HG03442 (cell line): Measurements from ENCODE around the gene PRKAR1B.
"Not testable (repeated sequence)": the region's sequence is repeated elsewhere in the genome, so short reads cannot be mapped to it uniquely, and the experiment has no call there.

Source experiments
- ATAC-seq: cut with Tn5 transposase; IDR thresholded peaks from one replicate; pipeline ENCODE4 v1.9.1; 2021; ENCODE audit warnings: mild to moderate bottlenecking, moderate library complexity; ENCODE audit not compliant: unreplicated experiment

The PRKAR1B gene

GRCh38 chr7:628826-629225 lies 98.3 kb downstream of the PRKAR1B start:
- no peak for ATAC-seq

- no peak for ATAC-seq
These were observed 98.7 kb downstream of the PRKAR1B start for GRCh38 chr7:628402-628763.

GRCh38 chr7:627661-628401 lies 99.2 kb downstream of the PRKAR1B start:
- no peak for ATAC-seq

GRCh38 chr7:625376-625971 lies 101.6 kb downstream of the PRKAR1B start:
- ATAC-seq = no peak

GRCh38 chr7:623464-623863 lies 103.6 kb downstream of the PRKAR1B start:
- no peak for ATAC-seq

- ATAC-seq = no peak
These were observed 105.4 kb downstream of the PRKAR1B start for GRCh38 chr7:621572-622285.

- no peak for ATAC-seq
These were observed 106.2 kb downstream of the PRKAR1B start for GRCh38 chr7:620885-621284.

GRCh38 chr7:620056-620455 lies 107.0 kb downstream of the PRKAR1B start:
- ATAC-seq = no peak

GRCh38 chr7:619368-619840 lies 107.7 kb downstream of the PRKAR1B start:
- ATAC-seq = no peak

- no peak for ATAC-seq
These were observed 108.3 kb downstream of the PRKAR1B start for GRCh38 chr7:618539-619367.

GRCh38 chr7:617614-618538 lies 109.2 kb downstream of the PRKAR1B start:
- no peak for ATAC-seq

GRCh38 chr7:613442-614140 lies 113.5 kb downstream of the PRKAR1B start:
- ATAC-seq = no peak

GRCh38 chr7:611837-612236 lies 115.2 kb downstream of the PRKAR1B start:
- ATAC-seq = not testable (repeated sequence)

- ATAC-seq = no peak
These were observed 115.7 kb downstream of the PRKAR1B start for GRCh38 chr7:611281-611810.

- ATAC-seq = no peak
These were observed 116.4 kb downstream of the PRKAR1B start for GRCh38 chr7:610531-611280.

GRCh38 chr7:610141-610530 lies 116.9 kb downstream of the PRKAR1B start:
- ATAC-seq = no peak

- no peak for ATAC-seq
These were observed 117.7 kb downstream of the PRKAR1B start for GRCh38 chr7:609365-609764.

GRCh38 chr7:608954-609353 lies 118.1 kb downstream of the PRKAR1B start:
- no peak for ATAC-seq
